K562 (cell line): ENCODE measurements around the gene DNAJC8. TPM values are rescaled to one million over a fixed set of nuclear protein-coding genes. Genes with fewer than 3 reads are reported as not detected.

Experiments
- BDP1 ChIP-seq: IDR thresholded peaks from 3 replicates; pipeline ENCODE4 v1.6.1; 2011; ENCODE audit not compliant: insufficient read length, insufficient read depth
- BHLHE40 ChIP-seq: IDR thresholded peaks from 2 replicates; pipeline ENCODE4 v1.6.1; 2011; ENCODE audit warnings: low read length, improper control_type of control experiment
- C11orf30 ChIP-seq: fragments of 450-650 bp; IDR thresholded peaks from 2 replicates; pipeline ENCODE4 v1.6.1; 2016; ENCODE audit warnings: low read depth, mild to moderate bottlenecking
- CBX1 ChIP-seq: sonication (generic); IDR thresholded peaks from 2 replicates; pipeline ENCODE4 v1.6.1; 2016; ENCODE audit warnings: antibody characterized with exemption, low read depth, mild to moderate bottlenecking
- FOXJ2 ChIP-seq: fragments of 200-800 bp; sonication (Bioruptor generic); IDR thresholded peaks from 2 replicates; pipeline ENCODE4 v1.6.1; 2016; ENCODE audit warnings: missing genetic modification characterization, missing compliant biosample characterization
- HMG20B ChIP-seq: fragments of 250-450 bp; sonication (Bioruptor Pico); IDR thresholded peaks from 2 replicates; pipeline ENCODE4 v1.5.0; 2021; ENCODE audit warnings: mild to moderate bottlenecking
- KDM5B ChIP-seq: fragments of 200-600 bp; sonication (generic); IDR thresholded peaks from 2 replicates; pipeline ENCODE4 v1.6.1; 2012; ENCODE audit warnings: low read depth, mild to moderate bottlenecking, moderate library complexity, low read length, control low read depth, inconsistent platforms; ENCODE audit not compliant: insufficient replicate concordance
- NELFE ChIP-seq: IDR thresholded peaks from 2 replicates; pipeline ENCODE4 v1.6.1; 2011; ENCODE audit warnings: mild to moderate bottlenecking; ENCODE audit not compliant: insufficient read depth, insufficient read length
- NEUROD1 ChIP-seq: fragments of 150-350 bp; IDR thresholded peaks from 2 replicates; pipeline ENCODE4 v1.6.1; 2014; ENCODE audit warnings: borderline replicate concordance, low read length, low read depth; ENCODE audit not compliant: partially characterized antibody
- NFRKB ChIP-seq: fragments of 450-650 bp; IDR thresholded peaks from 2 replicates; pipeline ENCODE4 v1.6.1; 2016; ENCODE audit warnings: low read depth
- NONO ChIP-seq, 2 experiments: fragments of 200-400 bp in 1 of 2; fragments of 450-650 bp in 1 of 2; formaldehyde crosslinking in 1 of 2; IDR thresholded peaks; 2 replicates each; pipeline ENCODE4 v1.6.1; 2017; ENCODE audit warnings: low read depth in 2 of 2, mild to moderate bottlenecking in 2 of 2, moderate library complexity in 2 of 2, low read length in 1 of 2
- NR2C2 ChIP-seq, 2 experiments: fragments of 200-800 bp in 1 of 2; sonication (Bioruptor generic) in 1 of 2; sonication (generic) in 1 of 2; formaldehyde crosslinking in 1 of 2; IDR thresholded peaks; 2 replicates each; pipeline versions ENCODE4 v1.6.1 to v1.8.0; 2016 to 2022; ENCODE audit warnings: mild to moderate bottlenecking in 1 of 2, missing compliant biosample characterization in 1 of 2, missing genetic modification characterization in 1 of 2, missing genetic modification reagents in 1 of 2
- SAP30 ChIP-seq: fragments of 200-600 bp; sonication (generic); IDR thresholded peaks from 2 replicates; pipeline ENCODE4 v1.6.1; 2012; ENCODE audit warnings: borderline replicate concordance, low read depth, mild to moderate bottlenecking, moderate library complexity, low read length, control low read depth, inconsistent platforms; ENCODE audit not compliant: insufficient read depth, poor library complexity, severe bottlenecking
- SMAD2 ChIP-seq: fragments of 150-350 bp; IDR thresholded peaks from 2 replicates; pipeline ENCODE4 v1.6.1; 2014; ENCODE audit warnings: low read depth, mild to moderate bottlenecking, low read length
- TSC22D4 ChIP-seq: fragments of 450-650 bp; IDR thresholded peaks from 2 replicates; pipeline ENCODE4 v1.6.1; 2016; ENCODE audit warnings: missing genetic modification characterization, missing biosample characterization, control low read depth
- ZBTB49 ChIP-seq: sonication (generic); formaldehyde crosslinking; IDR thresholded peaks from 2 replicates; pipeline ENCODE4 v1.8.0; 2022; ENCODE audit warnings: missing genetic modification reagents, mild to moderate bottlenecking, borderline replicate concordance
- ZNF232 ChIP-seq: sonication (generic); formaldehyde crosslinking; IDR thresholded peaks from 2 replicates; pipeline ENCODE4 v1.8.0; 2022; ENCODE audit warnings: mild to moderate bottlenecking, missing genetic modification reagents
- ZNF717 ChIP-seq: fragments of 250-450 bp; sonication (Bioruptor Pico); IDR thresholded peaks from 2 replicates; pipeline ENCODE4 v1.5.0; 2021
- ZNF79 ChIP-seq: fragments of 250-450 bp; sonication (Bioruptor Pico); IDR thresholded peaks from 2 replicates; pipeline ENCODE4 v1.4.0; 2020; ENCODE audit warnings: low read depth, mild to moderate bottlenecking, moderate library complexity
- polyA plus RNA-seq, 8 experiments: library from polyadenylated mRNA; depleted of rRNA in 4 of 8; stranded (reverse) in 5 of 8; unstranded in 3 of 8; fragments of >200 nt; fragmentation: Nextera tagmentation in 2 of 8; fragmentation: Illumina TruSeq in 1 of 8; extraction: Ambion mirVana in 2 of 8; extraction: Trizol in 1 of 8; gene quantifications; 2 replicates each; pipeline versions ENCODE4 v1.2.1 to v1.2.3, GENCODE V29; 2011 to 2014; ENCODE audit warnings: inconsistent platforms in 1 of 8, missing spikeins in 1 of 8
- total RNA-seq, 7 experiments: library from RNA; depleted of rRNA in 6 of 7; stranded (reverse); fragments of >200 nt in 6 of 7; fragmentation: Illumina TruSeq in 2 of 7; extraction: Trizol in 2 of 7; gene quantifications; 2 replicates each; pipeline versions ENCODE4 v1.2.1 to v1.2.3, GENCODE V29; 2011 to 2021; ENCODE audit warnings: low replicate concordance in 1 of 7
- TF ChIP-seq, protein P1 (sequence below): fragments of 450-650 bp; IDR thresholded peaks from 2 replicates; pipeline ENCODE4 v1.7.1; 2018; ENCODE audit warnings: mild to moderate bottlenecking, low read depth; ENCODE audit not compliant: partially characterized antibody
- TF ChIP-seq, protein P2 (sequence below): fragments of 450-650 bp; IDR thresholded peaks from one replicate; pipeline ENCODE4 v1.6.1; 2018; ENCODE audit warnings: mild to moderate bottlenecking, moderate library complexity; ENCODE audit not compliant: partially characterized antibody

The DNAJC8 gene
- total and polyA plus RNA-seq, 9 of the 15 experiments (the other 6 are each of a cell fraction or from before 2014, with no cell fraction given), result 143 to 508 (median 209) TPM

DNA sequence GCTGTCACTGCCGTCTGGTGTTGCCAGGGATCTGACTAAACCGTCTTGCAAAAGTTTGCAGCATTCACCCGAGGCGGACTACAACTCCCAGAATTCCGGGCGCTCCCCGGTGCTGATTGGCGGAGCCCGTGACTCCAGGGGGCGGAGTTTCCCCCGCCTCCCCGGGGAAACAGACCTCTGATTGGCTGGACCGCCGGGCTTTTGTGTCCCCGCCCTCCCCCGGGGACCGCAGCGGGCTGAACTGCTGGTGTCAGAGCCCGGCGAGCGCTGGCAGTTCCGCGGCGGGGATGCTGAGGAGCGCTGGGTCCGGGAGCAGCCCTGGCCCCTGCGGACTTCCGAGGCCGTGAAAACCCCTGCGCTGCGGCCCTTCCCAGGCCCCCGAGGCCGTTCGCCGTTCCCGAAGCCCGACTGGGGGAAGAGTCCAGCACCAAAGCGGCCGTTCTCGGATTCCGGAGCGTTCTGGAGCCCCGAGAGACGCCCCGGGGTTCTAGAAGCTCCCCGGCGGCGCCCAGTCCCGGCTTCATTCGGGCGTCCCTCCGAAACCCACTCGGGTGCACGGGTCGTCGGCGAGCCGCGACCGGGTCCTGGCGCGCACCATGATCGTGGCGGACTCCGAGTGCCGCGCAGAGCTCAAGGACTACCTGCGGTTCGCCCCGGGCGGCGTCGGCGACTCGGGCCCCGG, 26.6 kb upstream of the DNAJC8 start, which contains the start of gene SESN2 (continued):
- TF ChIP-seq SAP30 (peak; percentile 79), CBX1 (peak; percentile 92; the same call in 1 of the 2 replicates), NR2C2 (CRISPR knock-in tag; IDR thresholded peaks at IDR 0.05) (peak; percentile 64), NR2C2 (tag; IDR thresholded peaks at IDR 0.05) (peak; percentile 95), FOXJ2 (tag) (peak; percentile 62; the same call in 1 of the 2 replicates), NONO (IDR thresholded peaks at IDR 0.05; ENCODE audit: low read depth in 2 of 2, low read length in 1 of 2) (peak; percentile 72 to 98), NEUROD1 (peak; percentile 79), ZNF79 (CRISPR knock-in tag) (no peak), TSC22D4 (tag) (no peak), ZNF717 (no peak), SMAD2 (no peak), NFRKB (no peak), BDP1 (no peak), BHLHE40 (peak; percentile 22; the same call in 1 of the 2 replicates), HMG20B (CRISPR knock-in tag) (no peak), NELFE (peak; percentile 57), C11orf30 (no peak), ZBTB49 (CRISPR knock-in tag) (0 out of 2 replicates have a peak, but pooled peaks have one; percentile 58), KDM5B (peak; percentile 99), ZNF232 (CRISPR knock-in tag) (0 out of 2 replicates have a peak, but pooled peaks have one; percentile 76)
- TF ChIP-seq, protein P1, sequence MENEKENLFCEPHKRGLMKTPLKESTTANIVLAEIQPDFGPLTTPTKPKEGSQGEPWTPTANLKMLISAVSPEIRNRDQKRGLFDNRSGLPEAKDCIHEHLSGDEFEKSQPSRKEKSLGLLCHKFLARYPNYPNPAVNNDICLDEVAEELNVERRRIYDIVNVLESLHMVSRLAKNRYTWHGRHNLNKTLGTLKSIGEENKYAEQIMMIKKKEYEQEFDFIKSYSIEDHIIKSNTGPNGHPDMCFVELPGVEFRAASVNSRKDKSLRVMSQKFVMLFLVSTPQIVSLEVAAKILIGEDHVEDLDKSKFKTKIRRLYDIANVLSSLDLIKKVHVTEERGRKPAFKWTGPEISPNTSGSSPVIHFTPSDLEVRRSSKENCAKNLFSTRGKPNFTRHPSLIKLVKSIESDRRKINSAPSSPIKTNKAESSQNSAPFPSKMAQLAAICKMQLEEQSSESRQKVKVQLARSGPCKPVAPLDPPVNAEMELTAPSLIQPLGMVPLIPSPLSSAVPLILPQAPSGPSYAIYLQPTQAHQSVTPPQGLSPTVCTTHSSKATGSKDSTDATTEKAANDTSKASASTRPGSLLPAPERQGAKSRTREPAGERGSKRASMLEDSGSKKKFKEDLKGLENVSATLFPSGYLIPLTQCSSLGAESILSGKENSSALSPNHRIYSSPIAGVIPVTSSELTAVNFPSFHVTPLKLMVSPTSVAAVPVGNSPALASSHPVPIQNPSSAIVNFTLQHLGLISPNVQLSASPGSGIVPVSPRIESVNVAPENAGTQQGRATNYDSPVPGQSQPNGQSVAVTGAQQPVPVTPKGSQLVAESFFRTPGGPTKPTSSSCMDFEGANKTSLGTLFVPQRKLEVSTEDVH, result no peak
- TF ChIP-seq, protein P2, sequence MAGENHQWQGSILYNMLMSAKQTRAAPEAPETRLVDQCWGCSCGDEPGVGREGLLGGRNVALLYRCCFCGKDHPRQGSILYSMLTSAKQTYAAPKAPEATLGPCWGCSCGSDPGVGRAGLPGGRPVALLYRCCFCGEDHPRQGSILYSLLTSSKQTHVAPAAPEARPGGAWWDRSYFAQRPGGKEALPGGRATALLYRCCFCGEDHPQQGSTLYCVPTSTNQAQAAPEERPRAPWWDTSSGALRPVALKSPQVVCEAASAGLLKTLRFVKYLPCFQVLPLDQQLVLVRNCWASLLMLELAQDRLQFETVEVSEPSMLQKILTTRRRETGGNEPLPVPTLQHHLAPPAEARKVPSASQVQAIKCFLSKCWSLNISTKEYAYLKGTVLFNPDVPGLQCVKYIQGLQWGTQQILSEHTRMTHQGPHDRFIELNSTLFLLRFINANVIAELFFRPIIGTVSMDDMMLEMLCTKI, result no peak
